WTC11 (cell line): ENCODE data around the gene SOX8. TPM values are rescaled to one million over a fixed set of nuclear protein-coding genes. Genes with fewer than 3 reads are reported as not detected.

Experiments used
- ATAC-seq: fragments of 200-7000 bp; cut with Tn5 transposase; 2 replicates; pipeline ENCODE4 v1.10.0; 2021; ENCODE audit warnings: mild to moderate bottlenecking, moderate library complexity
- CTCF ChIA-PET: fragments of 300-600 bp; sonication (Branson Sonifier 250); formaldehyde crosslinking; loops from one replicate; lab custom pipeline; 2021; ENCODE audit warnings: antibody characterized with exemption; lab: Charles Lee
- POLR2A ChIA-PET: fragments of 350-600 bp; sonication (Branson Sonifier 250); formaldehyde crosslinking; loops from one replicate; lab custom pipeline; 2021; ENCODE audit warnings: antibody characterized with exemption; lab: Charles Lee
- DNase-seq: peaks from one replicate; pipeline ENCODE4 v3.0.0; 2021; ENCODE audit warnings: low spot score
- H3K27ac Mint-ChIP-seq: 2 replicates; pipeline ENCODE4 v1.8.0; 2021; ENCODE audit warnings: mixed read lengths
- H3K27me3 Mint-ChIP-seq: 2 replicates; pipeline ENCODE4 v1.8.0; 2021; ENCODE audit warnings: low read depth, mild to moderate bottlenecking, moderate library complexity, mixed read lengths
- H3K36me3 Mint-ChIP-seq: 2 replicates; pipeline ENCODE4 v1.8.0; 2021; ENCODE audit warnings: mixed read lengths
- H3K4me1 Mint-ChIP-seq: 2 replicates; pipeline ENCODE4 v1.8.0; 2022; ENCODE audit warnings: mixed read lengths
- H3K4me3 Mint-ChIP-seq: 2 replicates; pipeline ENCODE4 v1.8.0; 2021; ENCODE audit warnings: mild to moderate bottlenecking, moderate library complexity, mixed read lengths
- H3K9me3 Mint-ChIP-seq: 2 replicates; pipeline ENCODE4 v1.8.0; 2021; ENCODE audit warnings: mixed read lengths
- ATF1 ChIP-seq: sonication (generic); formaldehyde crosslinking; IDR thresholded peaks from 2 replicates; pipeline ENCODE4 v1.8.1; 2023; ENCODE audit warnings: mild to moderate bottlenecking, moderate library complexity, missing genetic modification reagents
- CREM ChIP-seq: sonication (generic); formaldehyde crosslinking; IDR thresholded peaks from 2 replicates; pipeline ENCODE4 v1.8.1; 2022; ENCODE audit warnings: mild to moderate bottlenecking, missing genetic modification reagents, moderate library complexity
- FOXK1 ChIP-seq: sonication (generic); formaldehyde crosslinking; IDR thresholded peaks from 2 replicates; pipeline ENCODE4 v1.8.0; 2022; ENCODE audit warnings: mild to moderate bottlenecking, moderate library complexity, missing genetic modification reagents
- MXD4 ChIP-seq: fragments of 250-450 bp; sonication (Bioruptor Pico); IDR thresholded peaks from 2 replicates; pipeline ENCODE4 v1.8.0; 2021; ENCODE audit warnings: mild to moderate bottlenecking, moderate library complexity, borderline replicate concordance
- NFATC4 ChIP-seq: fragments of 250-450 bp; sonication (Bioruptor Pico); IDR thresholded peaks from 2 replicates; pipeline ENCODE4 v1.9.0; 2021; ENCODE audit warnings: mild to moderate bottlenecking
- NFYB ChIP-seq: sonication (generic); formaldehyde crosslinking; conservative IDR thresholded peaks from 2 replicates; pipeline ENCODE4 v1.8.0; 2022; ENCODE audit warnings: low read depth, missing genetic modification reagents
- NR3C1 ChIP-seq: sonication (generic); formaldehyde crosslinking; conservative IDR thresholded peaks from 2 replicates; pipeline ENCODE4 v1.8.1; 2023; ENCODE audit warnings: low read depth, mild to moderate bottlenecking, missing genetic modification reagents
- OVOL2 ChIP-seq: fragments of 250-450 bp; sonication (Bioruptor Pico); IDR thresholded peaks from 2 replicates; pipeline ENCODE4 v1.9.0; 2021; ENCODE audit warnings: mild to moderate bottlenecking, borderline replicate concordance
- RORB ChIP-seq: fragments of 250-450 bp; sonication (Bioruptor Pico); IDR thresholded peaks from 2 replicates; pipeline ENCODE4 v1.9.0; 2021; ENCODE audit warnings: mild to moderate bottlenecking
- TEAD4 ChIP-seq: sonication (generic); formaldehyde crosslinking; IDR thresholded peaks from 2 replicates; pipeline ENCODE4 v1.8.0; 2022; ENCODE audit warnings: mild to moderate bottlenecking, missing genetic modification reagents
- ZNF219 ChIP-seq: sonication (generic); formaldehyde crosslinking; IDR thresholded peaks from 2 replicates; pipeline ENCODE4 v1.8.0; 2023; ENCODE audit warnings: missing genetic modification reagents, mild to moderate bottlenecking, borderline replicate concordance
- ZNF263 ChIP-seq: sonication (generic); formaldehyde crosslinking; IDR thresholded peaks from 2 replicates; pipeline ENCODE4 v1.8.1; 2022; ENCODE audit warnings: low read depth, mild to moderate bottlenecking, moderate library complexity, missing genetic modification reagents
- total RNA-seq: library from RNA; stranded (reverse); gene quantifications from 3 replicates; pipeline ENCODE4 v1.2.3, GENCODE V29; 2021
- TF ChIP-seq, protein P1 (sequence below): sonication (generic); formaldehyde crosslinking; IDR thresholded peaks from 2 replicates; pipeline ENCODE4 v1.8.1; 2023; ENCODE audit warnings: mild to moderate bottlenecking, missing genetic modification reagents
- TF ChIP-seq, protein P2 (sequence below): sonication (generic); formaldehyde crosslinking; IDR thresholded peaks from 2 replicates; pipeline ENCODE4 v1.8.0; 2023; ENCODE audit warnings: mild to moderate bottlenecking, missing genetic modification reagents
- TF ChIP-seq, protein P3 (sequence below): sonication (generic); formaldehyde crosslinking; IDR thresholded peaks from 2 replicates; pipeline ENCODE4 v1.8.1; 2022; ENCODE audit warnings: mild to moderate bottlenecking, moderate library complexity, missing genetic modification reagents
- TF ChIP-seq, protein P4 (sequence below): sonication (generic); formaldehyde crosslinking; IDR thresholded peaks from 2 replicates; pipeline ENCODE4 v1.8.1; 2023; ENCODE audit warnings: mild to moderate bottlenecking, moderate library complexity, missing genetic modification reagents
- TF ChIP-seq, protein P5 (sequence below): sonication (generic); formaldehyde crosslinking; IDR thresholded peaks from 2 replicates; pipeline ENCODE4 v1.8.1; 2022; ENCODE audit warnings: mild to moderate bottlenecking, missing genetic modification reagents, moderate library complexity, borderline replicate concordance
- TF ChIP-seq, protein P6 (sequence below): fragments of 250-450 bp; sonication (Bioruptor Pico); IDR thresholded peaks from 2 replicates; pipeline ENCODE4 v1.9.0; 2021; ENCODE audit warnings: mild to moderate bottlenecking

The SOX8 gene
- total RNA-seq, 1 experiment from 2014 or later = 12.3 TPM

DNA sequence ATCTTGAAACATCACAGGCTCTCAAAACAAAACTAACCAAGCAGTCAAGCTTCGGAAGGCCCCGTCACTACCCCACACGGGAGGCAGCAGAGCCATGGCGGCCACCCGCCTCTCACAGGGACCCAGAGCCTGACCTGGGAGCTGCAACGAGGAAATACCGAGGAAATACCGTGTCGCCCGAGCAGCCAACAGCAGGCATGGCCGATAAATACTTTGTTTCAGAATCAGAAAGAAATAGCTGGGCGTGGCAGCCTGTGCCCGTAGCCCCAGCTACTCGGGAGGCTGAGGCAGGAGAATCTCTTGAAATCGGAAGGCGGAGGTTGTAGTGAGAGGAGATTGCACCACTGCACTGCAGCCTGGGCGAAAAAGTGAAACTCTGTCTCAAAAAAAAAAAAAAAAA lies 17.7 kb upstream of the SOX8 start (continued):
- TF ChIP-seq ZNF263 (CRISPR knock-in tag) = no peak

DNA sequence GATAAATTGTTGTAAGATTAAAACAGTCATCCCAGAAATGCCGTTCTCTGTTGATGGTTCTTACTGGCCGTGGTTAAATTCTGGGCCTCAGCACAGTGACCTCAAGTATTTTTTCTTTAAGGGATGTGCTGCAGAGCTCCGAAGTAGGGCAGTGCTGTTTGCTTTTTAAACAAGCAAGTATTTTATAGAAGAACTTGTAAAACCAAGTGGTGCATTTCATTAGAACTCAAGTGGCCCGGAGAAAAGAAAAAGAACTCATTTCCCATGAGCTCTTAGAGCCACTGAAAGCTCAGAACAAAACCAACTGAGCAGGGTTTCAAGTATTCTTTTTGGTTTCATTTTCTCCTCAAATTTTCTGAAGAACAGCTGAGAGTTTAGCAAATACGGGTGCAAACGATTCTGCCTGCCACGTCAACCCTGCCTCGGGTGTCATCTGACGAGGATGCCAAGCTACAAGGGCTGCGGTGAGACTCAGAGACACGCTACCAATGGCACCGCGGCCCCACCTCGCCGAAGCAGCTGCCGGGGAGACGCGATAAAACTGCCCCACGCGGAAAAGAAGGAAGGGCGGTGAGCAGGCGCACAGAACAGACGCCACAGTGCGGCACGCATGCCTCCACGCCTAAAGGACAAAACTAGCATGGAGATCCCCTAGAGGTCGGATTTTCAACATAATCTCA lies 17.1 kb upstream of the SOX8 start:
- ChIA-PET CTCF (interaction anchor here (1.2 to 3.7 kb wide), 2 partner anchors 84 to 93 kb away, joined by 4 to 17 read pairs; no protein-coding TSS in a partner anchor), POLR2A (no interaction called here)
- Mint-ChIP-seq H3K4me3 (no peak overlapping the region), H3K36me3 (peaks cover 5% of the 10 kb centered on the region), H3K27me3 (no peaks in the 10 kb centered on the region), H3K27ac (0 out of 2 replicates have a peak overlapping the region, but pooled peaks have one; percentile 27), H3K4me1 (peaks cover 5% of the 10 kb centered on the region), H3K9me3 (no peaks in the 10 kb centered on the region; the same call in 1 of the 2 replicates)
- TF ChIP-seq, protein P1, sequence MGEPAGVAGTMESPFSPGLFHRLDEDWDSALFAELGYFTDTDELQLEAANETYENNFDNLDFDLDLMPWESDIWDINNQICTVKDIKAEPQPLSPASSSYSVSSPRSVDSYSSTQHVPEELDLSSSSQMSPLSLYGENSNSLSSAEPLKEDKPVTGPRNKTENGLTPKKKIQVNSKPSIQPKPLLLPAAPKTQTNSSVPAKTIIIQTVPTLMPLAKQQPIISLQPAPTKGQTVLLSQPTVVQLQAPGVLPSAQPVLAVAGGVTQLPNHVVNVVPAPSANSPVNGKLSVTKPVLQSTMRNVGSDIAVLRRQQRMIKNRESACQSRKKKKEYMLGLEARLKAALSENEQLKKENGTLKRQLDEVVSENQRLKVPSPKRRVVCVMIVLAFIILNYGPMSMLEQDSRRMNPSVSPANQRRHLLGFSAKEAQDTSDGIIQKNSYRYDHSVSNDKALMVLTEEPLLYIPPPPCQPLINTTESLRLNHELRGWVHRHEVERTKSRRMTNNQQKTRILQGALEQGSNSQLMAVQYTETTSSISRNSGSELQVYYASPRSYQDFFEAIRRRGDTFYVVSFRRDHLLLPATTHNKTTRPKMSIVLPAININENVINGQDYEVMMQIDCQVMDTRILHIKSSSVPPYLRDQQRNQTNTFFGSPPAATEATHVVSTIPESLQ (CRISPR knock-in tag) = no peak
- TF ChIP-seq RORB (CRISPR knock-in tag) (no peak), MXD4 (no peak), CREM (no peak), TEAD4 (CRISPR knock-in tag) (no peak)
- TF ChIP-seq, protein P2, sequence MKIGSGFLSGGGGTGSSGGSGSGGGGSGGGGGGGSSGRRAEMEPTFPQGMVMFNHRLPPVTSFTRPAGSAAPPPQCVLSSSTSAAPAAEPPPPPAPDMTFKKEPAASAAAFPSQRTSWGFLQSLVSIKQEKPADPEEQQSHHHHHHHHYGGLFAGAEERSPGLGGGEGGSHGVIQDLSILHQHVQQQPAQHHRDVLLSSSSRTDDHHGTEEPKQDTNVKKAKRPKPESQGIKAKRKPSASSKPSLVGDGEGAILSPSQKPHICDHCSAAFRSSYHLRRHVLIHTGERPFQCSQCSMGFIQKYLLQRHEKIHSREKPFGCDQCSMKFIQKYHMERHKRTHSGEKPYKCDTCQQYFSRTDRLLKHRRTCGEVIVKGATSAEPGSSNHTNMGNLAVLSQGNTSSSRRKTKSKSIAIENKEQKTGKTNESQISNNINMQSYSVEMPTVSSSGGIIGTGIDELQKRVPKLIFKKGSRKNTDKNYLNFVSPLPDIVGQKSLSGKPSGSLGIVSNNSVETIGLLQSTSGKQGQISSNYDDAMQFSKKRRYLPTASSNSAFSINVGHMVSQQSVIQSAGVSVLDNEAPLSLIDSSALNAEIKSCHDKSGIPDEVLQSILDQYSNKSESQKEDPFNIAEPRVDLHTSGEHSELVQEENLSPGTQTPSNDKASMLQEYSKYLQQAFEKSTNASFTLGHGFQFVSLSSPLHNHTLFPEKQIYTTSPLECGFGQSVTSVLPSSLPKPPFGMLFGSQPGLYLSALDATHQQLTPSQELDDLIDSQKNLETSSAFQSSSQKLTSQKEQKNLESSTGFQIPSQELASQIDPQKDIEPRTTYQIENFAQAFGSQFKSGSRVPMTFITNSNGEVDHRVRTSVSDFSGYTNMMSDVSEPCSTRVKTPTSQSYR (CRISPR knock-in tag) = no peak
- TF ChIP-seq, protein P3, sequence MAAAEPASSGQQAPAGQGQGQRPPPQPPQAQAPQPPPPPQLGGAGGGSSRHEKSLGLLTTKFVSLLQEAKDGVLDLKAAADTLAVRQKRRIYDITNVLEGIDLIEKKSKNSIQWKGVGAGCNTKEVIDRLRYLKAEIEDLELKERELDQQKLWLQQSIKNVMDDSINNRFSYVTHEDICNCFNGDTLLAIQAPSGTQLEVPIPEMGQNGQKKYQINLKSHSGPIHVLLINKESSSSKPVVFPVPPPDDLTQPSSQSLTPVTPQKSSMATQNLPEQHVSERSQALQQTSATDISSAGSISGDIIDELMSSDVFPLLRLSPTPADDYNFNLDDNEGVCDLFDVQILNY (CRISPR knock-in tag) = no peak
- TF ChIP-seq, protein P4, sequence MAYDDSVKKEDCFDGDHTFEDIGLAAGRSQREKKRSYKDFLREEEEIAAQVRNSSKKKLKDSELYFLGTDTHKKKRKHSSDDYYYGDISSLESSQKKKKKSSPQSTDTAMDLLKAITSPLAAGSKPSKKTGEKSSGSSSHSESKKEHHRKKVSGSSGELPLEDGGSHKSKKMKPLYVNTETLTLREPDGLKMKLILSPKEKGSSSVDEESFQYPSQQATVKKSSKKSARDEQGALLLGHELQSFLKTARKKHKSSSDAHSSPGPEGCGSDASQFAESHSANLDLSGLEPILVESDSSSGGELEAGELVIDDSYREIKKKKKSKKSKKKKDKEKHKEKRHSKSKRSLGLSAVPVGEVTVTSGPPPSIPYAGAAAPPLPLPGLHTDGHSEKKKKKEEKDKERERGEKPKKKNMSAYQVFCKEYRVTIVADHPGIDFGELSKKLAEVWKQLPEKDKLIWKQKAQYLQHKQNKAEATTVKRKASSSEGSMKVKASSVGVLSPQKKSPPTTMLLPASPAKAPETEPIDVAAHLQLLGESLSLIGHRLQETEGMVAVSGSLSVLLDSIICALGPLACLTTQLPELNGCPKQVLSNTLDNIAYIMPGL (CRISPR knock-in tag) = no peak
- DNase-seq = no peak
- ATAC-seq = no peak

DNA sequence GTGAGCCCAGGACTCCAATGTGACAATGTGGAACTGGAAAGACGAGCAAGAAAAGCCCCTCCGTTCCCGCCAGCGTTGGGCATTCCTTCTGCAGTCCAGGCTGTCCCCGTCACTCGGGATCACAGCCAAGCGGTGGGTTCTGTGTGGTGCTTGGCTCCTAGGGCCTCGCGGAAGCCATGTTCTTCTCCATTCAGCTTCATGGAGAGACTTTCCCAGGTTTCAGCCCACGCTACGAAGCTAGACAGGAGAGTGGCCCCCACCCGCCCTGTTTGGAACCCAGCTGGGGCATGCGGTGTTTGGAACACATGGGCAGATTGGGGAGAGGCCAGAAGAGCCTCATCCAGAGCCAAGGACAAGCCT lies 16.6 kb upstream of the SOX8 start:
- Mint-ChIP-seq H3K27me3 (peaks cover 5% of the 10 kb centered on the region; the same call in 1 of the 2 replicates), H3K9me3 (no peaks in the 10 kb centered on the region; the same call in 1 of the 2 replicates), H3K4me3 (no peak overlapping the region), H3K36me3 (peaks cover 5% of the 10 kb centered on the region), H3K27ac (no peak overlapping the region), H3K4me1 (peaks cover 8% of the 10 kb centered on the region)
- ATAC-seq = no peak
- POLR2A ChIA-PET = no interaction called here
- no peak for DNase-seq
- CTCF ChIA-PET = interaction anchor here (1.2 to 3.7 kb wide), 2 partner anchors 83 to 93 kb away, joined by 4 to 17 read pairs; no protein-coding TSS in a partner anchor
- no peak for TF ChIP-seq ATF1 (CRISPR knock-in tag)
- TF ChIP-seq, protein P5, sequence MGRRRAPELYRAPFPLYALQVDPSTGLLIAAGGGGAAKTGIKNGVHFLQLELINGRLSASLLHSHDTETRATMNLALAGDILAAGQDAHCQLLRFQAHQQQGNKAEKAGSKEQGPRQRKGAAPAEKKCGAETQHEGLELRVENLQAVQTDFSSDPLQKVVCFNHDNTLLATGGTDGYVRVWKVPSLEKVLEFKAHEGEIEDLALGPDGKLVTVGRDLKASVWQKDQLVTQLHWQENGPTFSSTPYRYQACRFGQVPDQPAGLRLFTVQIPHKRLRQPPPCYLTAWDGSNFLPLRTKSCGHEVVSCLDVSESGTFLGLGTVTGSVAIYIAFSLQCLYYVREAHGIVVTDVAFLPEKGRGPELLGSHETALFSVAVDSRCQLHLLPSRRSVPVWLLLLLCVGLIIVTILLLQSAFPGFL = no peak
- TF ChIP-seq, protein P6, sequence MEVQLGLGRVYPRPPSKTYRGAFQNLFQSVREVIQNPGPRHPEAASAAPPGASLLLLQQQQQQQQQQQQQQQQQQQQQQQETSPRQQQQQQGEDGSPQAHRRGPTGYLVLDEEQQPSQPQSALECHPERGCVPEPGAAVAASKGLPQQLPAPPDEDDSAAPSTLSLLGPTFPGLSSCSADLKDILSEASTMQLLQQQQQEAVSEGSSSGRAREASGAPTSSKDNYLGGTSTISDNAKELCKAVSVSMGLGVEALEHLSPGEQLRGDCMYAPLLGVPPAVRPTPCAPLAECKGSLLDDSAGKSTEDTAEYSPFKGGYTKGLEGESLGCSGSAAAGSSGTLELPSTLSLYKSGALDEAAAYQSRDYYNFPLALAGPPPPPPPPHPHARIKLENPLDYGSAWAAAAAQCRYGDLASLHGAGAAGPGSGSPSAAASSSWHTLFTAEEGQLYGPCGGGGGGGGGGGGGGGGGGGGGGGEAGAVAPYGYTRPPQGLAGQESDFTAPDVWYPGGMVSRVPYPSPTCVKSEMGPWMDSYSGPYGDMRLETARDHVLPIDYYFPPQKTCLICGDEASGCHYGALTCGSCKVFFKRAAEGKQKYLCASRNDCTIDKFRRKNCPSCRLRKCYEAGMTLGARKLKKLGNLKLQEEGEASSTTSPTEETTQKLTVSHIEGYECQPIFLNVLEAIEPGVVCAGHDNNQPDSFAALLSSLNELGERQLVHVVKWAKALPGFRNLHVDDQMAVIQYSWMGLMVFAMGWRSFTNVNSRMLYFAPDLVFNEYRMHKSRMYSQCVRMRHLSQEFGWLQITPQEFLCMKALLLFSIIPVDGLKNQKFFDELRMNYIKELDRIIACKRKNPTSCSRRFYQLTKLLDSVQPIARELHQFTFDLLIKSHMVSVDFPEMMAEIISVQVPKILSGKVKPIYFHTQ = no peak
- no peak for TF ChIP-seq NR3C1 (CRISPR knock-in tag)
- no peak for TF ChIP-seq ZNF219 (CRISPR knock-in tag)
- no peak for TF ChIP-seq OVOL2
- no peak for TF ChIP-seq NFYB
- TF ChIP-seq, protein P2 (CRISPR knock-in tag) = no peak
- no peak for TF ChIP-seq NFATC4 (CRISPR knock-in tag)
- no peak for TF ChIP-seq FOXK1 (CRISPR knock-in tag)
